Muscle of back (tissue), 11 donors: Measurements from ENCODE around the gene GAK. TPM values are rescaled to one million over a fixed set of nuclear protein-coding genes. Genes with fewer than 3 reads are reported as not detected.

Source experiments
- DNase-seq, 3 donors: peaks; one replicate each; pipeline versions ENCODE4 v3.0.0 to v3.0.0-alpha.2; 2013
- polyA plus RNA-seq, 10 donors: library from polyadenylated mRNA; unstranded; fragments of 120-200 nt; gene quantifications; one replicate each; pipeline ENCODE4 v1.2.1, GENCODE V29; 2013; ENCODE audit not compliant: insufficient read length in 10 of 10

The GAK gene
- polyA plus RNA-seq, 10 donors, result 24.8 to 46.9 (median 32.2) TPM

DNA sequence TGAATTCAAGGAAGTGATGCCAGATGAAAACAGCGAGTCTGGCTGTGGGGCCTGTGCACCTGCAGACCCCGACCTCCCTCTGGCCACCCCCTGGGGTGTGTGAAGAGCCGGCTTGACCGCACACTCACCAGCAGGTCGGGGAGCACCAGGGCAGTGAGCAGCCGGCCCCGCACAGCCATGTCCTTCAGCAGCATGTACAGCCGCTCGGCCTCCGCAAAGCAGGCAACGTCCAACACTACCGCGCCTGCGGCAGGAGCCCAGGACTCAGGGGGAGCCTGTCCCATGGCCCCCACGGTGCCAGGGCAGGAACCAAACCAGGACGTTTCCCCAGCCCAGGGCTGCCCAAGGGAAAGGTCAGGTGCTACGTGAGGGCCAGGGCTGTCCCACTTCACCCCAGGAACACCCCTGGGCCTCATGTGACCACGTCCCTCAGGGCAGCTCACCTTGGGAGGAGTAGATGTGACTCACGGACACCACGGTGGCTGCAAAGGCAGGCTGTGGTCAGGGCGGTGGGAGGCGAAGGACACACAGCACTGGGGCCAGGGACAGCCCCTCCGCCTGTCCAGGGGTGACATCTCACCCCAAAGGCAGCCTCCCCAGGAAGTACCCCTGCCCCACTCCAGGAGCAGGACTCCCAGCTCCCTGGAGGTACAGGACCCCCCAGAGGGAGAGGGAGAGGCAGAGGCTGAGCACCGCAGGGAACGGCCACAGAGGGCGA is 33.1 kb upstream of the GAK start:
- no peak for DNase-seq

DNA sequence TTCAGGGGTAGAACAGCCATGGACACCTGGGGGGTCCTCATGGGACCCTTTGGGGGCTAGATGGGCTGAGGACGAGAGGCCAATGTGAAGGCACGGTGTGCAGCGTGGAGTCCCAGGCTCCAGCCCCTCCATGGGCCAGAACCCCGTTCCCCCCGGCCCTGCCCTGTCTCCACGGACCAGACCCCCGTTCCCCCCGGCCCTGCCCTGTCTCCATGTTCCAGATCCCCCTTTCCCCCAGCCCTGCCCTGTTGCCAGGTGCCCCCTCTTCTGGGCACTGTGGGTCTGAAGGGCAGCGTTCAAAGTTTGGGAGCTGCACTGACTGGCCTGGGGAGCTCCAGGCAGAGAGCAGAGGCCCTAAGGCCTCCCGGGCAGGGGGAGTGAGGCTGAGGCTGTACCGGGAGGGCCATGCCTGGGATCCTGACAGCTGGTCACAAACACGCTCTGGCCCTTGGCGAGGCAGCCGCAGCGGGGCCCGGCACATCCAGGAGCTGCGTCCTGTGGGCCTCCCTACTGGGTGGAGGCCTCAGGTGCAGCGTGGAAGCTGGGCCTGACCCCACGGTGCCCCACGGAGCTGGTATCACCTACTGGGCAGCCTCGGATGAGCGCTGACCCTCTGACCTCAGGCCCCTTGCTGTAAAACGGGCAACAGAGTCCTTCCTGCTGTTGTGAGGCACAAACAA is 32.4 kb upstream of the GAK start:
- no peak for DNase-seq

DNA sequence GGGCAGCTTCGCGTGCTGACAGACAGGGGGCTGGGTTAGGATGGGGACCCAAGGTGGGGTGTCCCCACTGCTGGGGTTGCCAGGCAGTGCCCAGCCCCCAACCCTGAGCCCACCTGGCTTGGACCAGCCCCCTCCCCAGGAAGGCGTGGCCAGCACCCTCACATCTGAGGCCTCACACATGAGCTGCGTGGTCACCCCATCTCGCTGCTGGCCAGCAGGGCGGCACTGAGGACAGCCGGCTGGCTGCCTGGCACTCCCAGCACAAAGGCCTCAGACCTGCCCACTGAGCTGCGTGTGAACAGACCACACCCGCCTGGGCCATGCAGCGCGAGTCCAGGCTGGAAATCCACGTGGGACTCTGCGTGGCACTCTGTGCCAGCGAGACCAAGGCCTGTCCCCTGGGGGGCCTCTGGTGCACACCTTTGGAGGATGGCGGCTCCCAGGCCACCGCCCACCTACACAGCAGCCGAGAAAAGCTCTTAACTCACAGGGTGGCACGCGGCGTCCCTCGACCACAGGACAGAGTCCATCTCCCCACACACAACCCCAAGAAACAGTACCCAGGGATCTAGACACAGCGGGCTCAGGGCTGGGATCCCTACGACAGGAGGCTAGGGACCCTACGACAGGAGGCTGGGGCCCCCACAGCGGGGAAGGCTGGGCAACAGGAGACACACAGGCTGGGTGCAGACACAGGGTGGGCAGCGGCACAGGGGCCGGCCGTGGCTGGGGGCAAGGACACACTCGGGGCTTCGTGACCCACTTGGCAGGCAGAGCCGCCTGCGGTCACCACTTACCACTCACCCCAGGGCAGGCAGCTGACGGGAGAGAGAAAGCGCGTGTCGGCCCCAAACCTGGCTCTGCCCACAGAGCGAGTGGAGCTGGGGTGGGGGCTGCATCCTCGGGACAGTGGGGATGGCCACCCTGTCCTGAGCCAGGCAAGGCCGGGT is 31.4 kb upstream of the GAK start:
- no peak for DNase-seq

DNA sequence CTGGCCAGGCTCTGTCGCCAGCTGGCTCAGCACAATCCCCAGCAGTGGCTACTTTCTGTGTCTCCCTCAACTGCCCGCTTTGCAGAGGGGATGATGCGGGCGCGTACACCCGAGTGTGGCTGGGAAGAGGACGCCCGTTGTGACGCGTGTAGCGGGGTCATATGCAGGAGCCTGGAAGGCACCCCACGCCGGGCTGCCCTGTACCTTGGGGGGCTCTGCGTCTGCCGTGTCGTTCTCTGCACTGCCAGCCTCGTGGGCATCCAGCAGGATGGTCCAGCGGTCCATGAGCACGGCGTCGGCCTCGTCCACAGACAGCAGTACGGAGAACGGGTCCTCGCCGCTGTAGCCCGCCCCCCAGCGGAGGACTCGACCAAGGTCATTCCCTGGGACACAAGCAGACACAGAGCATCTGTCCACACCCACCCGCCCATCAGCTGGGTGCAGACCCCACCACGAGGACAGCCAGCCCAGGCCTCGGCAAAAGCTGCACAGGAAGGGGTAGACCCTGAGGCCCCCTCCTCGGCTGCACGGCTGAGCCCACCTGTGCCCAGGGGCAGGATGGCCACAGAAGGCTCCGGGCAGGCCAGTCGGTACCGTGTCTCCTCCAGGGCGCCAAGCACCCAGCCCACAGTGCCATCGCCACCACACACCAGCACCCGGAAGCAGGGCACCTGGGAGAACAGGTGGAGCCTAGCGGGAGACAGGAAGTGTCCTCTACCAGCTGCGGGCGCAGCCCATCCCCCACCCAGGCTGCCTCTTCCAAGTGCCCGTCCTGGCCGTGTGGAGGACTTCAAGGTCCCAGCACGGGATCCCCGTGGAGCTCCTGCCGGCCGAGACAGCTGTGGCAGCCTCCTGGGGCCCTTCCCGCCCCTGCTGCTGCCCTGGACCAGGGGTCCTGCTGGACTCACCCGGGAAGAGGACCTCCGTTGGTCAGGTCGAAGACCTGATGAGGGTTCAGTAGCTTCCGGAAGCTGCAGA is 30.4 kb upstream of the GAK start:
- DNase-seq, result no peak

DNA sequence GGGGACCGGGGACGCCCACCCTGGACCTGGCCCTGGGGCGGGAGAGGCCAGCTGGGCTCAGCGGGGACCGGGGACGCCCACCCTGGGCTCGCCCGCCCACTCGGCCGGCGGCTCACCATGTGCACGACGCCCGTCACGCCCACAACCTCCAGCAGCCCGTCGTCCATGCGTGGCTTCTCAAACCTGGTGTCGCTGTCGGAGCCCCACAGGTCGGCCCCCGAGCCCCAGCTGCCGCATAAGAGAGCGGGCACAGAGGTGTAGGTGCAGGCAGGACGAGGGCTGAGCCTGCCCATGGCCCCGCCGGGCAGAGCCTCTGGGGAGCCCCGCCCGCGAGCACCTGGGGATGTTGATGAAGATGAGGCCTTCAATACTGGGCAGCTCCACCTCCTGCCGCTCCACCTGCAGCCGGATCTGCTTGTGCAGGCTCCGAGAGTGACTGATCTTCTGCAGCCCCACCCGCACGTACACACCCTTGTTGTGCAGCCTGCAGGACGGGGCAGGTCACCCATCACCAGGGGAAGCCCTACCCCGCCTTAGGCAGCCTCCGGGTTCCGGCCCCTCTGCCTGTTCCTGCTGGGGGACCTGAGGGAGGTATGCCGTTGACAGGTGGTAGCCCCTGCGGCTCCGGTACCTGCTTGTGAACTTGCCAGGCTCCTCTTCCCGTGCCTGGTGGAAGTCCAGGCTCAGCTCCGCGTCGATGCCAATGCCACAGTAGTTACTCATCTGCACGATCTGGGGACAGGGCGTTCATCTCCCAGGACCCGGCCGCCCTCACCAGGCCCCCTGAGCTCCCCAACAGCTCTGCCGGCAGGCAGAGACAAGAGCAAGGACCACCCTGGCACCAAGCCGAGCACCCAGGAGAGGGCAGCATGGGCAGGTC is 29.5 kb upstream of the GAK start:
- no peak for DNase-seq

DNA sequence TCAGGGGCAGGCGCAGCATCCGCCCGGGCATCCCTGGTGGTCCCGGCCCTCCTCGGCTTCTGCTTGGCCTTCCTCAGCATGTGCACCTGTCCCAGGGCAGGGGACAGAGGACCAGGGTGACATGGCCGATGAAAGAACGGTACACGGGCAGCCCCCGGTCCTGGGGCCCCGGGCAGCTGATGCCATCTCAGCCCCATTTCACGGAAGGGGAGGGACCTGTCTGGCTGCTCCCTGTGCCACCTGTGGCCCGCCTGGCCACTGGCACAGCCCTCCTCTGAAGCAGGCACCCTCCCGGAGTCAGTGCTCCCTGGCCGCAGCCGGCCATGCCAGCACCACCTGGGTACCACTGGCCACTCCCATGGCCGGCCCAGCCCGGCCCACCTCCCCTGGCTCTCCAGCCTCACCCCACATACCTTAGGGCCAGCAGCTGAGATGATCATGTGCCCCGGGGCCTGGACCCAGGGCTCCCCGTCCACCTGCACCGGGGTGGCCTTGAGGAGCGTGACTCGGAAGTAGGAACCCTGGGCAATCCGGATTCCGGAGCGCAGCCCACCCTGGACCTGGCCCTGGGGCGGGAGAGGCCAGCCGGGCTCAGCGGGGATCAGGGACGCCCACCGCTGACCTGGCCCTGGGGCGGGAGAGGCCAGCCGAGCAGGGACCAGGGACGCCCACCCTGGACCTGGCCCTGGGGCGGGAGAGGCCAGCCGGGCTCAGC is 28.7 kb upstream of the GAK start:
- no peak for DNase-seq

DNA sequence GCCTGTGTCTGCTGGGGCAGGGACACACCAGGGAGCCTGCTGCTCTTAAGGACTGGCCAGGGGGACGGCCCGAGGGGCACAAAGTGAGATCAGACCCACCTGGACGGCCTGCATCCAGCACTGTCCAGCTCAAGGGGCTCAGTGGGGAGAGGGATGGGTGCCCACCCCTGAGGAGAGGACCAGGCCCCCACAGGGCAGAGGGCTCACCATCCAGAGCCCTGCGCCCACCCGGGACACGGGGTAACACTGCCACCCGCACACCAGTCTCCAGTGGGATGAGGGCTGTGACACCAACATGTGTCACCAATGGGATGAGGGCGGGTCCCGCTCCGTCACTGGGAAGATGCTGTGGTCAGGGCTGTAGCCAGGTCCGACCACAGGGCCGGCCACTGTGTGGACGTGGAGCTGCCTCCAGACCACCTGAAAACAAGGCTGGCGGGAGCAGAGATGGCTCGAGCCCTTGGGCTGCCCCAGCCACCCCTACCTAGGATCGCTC is 28.1 kb upstream of the GAK start:
- no peak for DNase-seq

DNA sequence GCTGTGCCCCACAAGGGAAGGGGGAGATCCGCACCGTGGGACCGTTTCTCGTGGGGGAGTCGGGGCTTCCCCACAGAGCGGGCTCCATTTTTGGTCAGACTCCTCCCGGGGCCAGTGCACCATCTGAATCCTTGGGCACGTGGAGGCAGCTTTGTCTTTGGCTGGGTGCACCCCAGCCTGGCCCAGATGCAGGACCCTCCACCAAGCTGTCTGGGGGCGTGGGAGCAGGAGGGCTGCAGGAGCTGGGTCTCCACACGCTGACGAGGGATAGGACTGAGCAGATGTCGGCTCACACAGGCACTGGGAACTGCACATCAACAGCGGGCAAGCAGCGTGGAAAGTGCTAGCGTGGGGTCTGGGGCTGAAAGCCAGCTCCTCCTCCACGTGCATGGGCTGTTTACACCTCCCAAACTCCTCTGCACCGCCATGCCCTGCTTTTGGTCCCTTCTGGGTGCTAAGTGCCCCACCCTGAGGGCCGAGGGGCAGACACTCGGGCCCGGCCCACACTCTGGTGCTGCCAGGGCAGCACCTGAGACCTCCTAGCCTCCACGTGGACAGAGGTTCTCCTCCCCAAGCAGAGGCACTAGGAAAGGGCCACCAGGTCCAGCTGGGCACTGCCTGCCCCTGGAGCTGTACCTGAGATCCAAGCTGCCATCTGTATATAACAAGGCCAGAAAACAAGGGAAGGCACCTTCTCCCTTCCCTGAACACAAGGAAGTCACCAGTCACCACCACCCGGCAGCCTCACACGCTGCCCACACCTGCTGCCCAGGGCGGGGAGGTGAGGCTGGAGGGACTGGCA is 27.4 kb upstream of the GAK start:
- no peak for DNase-seq

DNA sequence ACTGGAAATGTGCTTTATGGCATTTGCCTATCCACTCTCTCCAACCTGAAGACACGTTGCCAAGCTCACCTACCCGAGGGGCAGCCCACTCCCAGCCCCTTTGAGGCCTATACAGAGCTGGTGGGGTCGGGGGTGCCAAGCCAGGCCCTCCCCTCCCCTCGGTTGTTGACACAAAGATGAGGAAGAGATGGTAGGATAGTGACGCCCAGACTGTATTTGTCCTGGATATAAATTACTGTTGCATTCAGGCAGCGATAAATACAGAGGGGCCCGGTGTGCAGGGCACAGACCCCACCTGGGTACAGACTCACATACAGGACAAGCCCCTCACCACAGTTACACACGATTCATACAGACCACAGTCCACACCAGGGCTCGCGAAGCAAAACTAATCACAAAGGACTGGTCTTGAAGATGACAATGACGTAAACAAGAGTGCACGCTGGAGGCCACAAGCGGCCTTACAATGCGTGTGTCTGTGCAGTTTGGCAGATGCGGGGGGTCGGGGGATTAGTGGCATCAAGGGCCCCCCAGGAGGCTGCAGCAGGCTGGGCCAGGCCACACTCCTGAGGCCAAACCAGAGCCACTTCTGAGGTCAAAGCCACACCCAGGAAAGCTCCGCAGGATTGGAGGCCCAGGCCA is 26.7 kb upstream of the GAK start:
- no peak for DNase-seq

DNA sequence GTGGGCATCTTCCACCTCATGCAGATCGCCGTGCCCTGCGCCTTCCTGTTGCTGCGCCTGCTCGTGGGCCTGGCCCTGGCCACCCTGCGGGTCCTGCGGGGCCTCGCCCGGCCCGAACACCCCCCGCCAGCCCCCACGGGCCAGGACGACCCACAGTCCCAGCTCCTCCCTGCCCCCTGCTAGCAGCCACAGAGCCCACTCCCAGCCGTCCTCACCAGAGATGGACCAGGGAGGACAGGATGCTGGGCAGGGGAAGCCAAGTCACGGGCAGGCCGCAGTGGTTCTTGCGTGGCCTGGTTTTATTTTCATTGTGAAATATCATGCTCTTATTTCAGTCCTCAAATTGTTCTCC is 26.2 kb upstream of the GAK start:
- DNase-seq, result no peak

DNA sequence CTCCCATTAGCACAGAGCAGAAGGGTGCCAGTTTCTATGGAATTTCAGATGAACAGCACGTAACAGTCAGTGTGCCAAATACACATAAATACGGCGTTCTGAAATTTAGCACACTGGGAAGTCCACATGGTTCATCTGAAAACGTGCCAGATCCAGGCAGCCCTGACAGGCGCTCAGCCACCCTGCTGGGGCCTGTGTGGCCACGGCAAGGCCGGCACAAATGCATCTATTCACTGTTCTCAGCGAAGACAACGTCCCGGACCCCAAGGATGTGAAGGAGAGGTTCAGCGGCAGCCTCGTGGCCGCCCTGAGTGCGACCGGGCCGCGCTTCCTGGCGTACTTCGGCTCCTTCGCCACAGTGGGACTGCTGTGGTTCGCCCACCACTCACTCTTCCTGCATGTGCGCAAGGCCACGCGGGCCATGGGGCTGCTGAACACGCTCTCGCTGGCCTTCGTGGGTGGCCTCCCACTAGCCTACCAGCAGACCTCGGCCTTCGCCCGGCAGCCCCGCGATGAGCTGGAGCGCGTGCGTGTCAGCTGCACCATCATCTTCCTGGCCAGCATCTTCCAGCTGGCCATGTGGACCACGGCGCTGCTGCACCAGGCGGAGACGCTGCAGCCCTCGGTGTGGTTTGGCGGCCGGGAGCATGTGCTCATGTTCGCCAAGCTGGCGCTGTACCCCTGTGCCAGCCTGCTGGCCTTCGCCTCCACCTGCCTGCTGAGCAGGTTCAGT is 25.6 kb upstream of the GAK start:
- no peak for DNase-seq

DNA sequence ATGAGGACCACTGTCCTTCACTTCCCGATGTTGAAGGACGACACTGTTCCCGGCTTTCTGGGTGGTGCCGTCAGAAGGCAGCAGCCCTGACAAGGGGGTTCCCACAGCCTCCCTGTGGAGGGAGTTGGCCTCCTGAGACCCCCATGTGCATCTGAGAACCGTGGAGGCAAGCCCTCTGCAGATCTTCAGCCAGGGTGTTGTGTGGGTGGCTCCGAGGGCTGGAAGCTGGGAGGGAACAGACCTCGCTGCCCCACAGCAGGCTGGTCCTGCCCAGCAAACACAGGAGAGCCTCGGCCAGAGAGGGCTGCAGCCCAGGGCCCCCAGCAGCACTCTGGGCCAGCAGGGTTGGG is 25.1 kb upstream of the GAK start:
- no peak for DNase-seq

DNA sequence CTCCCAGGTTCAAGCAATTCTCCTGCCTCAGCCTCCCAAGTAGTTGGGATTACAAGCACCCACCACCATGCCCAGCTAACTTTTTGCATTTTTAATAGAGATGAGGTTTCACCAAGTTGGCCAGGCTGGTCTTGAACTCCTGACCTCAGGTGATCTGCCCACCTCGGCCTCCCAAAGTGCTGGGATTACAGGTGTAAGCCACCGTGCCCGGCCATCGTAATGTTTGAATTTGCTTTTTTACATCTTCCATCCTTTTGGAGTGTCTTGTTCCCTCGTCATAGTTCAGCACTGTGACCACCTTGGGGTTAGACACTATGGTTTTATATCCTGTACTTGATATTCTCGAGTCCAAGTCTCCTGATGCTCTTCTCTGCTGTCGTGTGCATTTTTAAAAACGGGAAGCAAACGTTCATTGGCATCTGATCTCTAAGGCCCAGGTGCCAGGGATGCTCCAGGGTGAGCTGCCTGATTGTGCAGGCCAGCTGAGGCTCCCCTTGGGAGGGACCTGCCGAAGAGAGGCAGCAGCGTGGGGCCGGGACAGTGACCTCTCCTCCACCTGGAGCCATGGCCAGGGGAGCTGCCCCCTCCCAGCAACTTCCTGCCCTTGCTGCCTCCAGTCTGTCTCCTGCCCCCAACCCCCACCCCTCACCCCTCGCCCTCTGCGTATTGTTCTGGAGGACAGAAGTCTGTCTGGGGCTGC is 24.6 kb upstream of the GAK start:
- DNase-seq, result no peak

DNA sequence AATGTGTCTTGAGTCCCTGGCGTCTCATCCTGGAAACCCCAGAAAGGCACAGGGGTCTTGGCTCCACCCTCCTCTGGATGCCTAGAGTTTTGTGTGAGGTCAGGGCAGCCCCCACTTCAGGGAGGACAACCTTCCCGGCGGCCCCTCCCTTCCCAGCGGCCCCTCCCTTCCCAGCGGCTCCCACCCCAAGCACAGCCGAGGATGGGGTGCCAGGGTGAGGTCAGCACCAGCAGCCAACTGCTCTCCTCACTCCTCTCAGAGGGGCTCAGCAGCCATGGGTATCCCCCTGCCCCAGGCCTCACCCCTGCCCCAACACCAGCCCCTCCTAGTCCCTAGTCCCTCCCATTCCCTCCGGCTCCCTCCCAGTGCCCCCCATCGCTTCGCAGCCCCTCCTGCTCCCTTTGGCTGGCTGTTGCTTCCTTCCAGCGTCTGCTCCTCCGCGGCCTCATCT is 23.8 kb upstream of the GAK start:
- DNase-seq, result no peak

DNA sequence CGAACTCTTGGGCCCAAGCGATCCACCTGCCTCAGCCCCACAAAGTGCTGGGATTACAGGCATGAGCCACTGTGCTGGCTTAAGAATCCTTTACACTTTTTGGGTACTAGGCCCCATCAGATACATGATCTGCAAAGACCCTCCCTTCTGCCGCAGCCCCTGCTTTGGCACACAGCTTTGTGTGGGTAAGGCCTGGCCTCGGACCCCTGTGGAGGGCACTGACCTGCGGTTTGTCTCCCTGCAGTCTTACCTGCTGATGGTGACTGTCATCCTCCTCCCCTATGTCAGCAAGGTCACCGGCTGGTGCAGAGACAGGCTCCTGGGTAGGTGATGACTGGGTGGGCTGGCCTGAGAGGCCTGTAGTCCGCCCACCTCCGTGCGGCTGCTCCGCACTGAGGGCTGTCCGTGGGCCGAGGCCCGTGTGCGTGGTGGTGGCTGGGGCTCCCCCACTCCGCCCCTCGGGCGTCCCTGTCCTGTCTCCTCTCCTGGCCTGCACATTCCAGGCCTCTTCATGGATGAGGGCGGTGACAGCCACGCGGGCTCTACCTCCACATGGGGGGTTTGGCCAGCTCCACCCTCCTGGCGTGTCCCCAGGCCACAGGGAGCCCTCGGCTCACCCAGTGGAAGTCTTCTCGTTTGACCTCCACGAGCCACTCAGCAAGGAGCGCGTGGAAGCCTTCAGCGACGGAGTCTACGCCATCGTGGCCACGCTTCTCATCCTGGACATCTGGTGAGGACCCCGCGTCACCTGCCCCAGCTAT is 23.2 kb upstream of the GAK start:
- no peak for DNase-seq
